Fibroblast of gingiva (primary cell): Measurements from ENCODE around the gene STAG1.
"Not testable (repeated sequence)": the region's sequence is repeated elsewhere in the genome, so short reads cannot be mapped to it uniquely, and the experiment has no call there.

Experiments used
- DNase-seq: peaks from one replicate; pipeline ENCODE4 v3.0.0-alpha.2; 2011; ENCODE audit warnings: low read depth

STAG1 gene

DNA sequence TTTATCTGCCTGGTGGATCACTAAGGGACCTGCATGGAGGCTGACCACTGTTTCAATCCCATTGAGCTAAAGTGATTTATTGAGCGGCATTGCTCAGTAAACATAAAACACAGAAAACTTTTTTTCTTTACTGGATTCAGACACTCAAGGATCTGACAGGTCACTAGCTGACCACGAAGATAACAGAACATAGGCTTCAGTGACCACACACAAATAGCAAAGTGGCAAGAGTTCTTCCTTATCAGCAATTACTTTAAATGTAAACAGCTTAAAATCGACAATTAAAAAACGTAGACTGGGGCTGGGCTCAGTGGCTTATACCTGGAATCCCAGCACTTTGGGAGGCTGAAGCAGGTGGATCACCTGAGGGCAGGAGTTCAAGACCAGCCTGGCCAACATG is 48.7 kb downstream of the STAG1 start:
- DNase-seq, result no peak

DNA sequence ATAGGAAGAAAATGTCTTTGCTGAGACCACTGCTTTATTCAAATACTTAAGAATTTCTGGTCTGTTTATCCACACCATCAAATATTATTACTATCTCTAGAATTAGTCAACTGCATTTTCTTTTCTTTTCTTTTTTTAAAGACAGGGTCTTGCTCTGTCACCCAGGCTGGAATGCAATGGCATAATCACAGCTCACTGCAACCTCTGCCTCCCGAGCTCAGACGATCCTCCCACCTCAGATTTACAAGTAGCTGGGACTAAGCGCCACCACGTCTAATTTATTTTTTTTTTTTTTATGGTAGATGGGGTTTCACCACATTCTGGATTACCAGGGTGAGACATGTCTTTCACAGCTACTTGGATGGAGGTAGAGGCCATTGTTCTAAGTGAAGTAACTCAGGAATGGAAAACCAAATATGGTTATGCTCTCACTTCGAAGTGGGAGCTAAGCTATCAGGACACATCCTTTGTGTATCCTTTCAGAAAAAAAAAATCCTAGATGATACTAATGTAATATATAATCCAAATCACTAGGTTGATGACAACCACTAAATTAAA is 52.8 kb downstream of the STAG1 start:
- DNase-seq, result no peak

DNA sequence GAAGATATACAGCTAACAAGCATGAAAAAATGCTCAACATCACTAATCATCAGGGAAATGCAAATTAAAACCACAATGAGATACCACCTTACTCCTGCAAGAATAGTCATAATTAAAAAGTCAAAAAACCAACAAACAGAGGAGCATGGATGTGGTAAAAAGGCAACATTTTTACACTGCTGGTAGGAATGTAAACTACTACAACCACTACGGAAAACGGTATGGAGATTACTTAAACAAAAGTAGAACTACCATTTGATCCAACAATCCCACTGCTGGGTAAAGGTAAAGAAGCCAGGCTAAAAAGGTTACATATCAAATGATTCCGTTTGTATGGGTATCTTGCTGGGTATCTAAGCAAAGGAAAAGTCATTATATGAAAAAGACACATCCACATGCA is 53.8 kb downstream of the STAG1 start:
- DNase-seq, result no peak

DNA sequence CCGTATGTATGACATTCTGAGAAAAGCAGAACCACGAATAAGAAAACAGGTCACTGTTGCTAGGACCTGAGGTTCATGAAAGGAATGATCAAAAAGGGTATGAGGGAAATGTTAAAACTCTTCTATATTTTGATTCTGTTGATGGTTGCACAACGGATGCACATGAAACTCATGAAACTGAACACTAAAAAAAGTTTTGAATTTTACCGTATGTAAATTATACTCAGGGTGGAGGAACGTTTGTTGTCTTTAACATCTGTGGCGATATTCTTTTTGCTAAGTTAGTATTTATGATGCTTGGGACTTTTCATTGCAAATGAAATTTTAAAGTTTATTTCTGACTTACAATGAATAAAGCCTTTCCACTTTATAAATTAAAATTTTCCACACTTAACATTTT is 55.4 kb downstream of the STAG1 start:
- DNase-seq, result no peak

DNA sequence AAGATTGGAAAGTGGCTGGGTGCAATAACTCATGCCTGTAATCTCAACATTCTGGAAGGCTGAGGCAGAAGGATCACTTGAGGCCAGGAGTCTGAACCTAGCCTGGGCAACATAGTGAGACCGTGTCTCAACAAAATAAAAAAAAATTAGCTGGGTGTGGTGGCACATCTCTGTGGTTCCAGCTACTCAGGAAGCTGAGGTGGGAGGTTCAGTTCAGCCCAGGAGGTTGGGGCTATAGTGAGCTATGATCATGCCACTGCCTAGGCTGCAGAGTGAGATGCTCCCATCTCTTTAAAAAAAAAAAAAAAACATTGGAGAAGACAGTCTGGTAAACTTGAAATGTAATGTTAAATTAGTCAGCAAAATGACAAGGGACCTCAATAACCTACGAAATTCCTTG is 57.9 kb downstream of the STAG1 start:
- DNase-seq, result no peak

DNA sequence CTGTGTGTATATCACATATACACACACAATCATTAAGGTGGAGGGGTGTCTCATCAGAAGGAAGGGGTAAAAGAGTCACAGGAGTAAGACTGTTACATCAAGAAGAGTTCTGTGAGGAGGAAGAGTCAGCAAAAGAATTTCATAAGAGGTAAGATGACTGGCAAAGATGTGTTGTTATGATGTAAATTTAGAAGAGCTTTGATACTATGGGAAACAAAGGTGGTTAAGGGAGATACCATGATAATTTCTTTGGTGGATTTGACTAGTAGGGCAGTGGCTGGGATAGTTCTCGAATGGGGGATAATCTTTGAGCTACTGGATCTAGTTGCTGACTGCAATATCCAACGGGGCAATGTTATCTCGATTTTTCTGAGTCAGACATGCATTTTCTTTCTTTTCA is 61.6 kb downstream of the STAG1 start:
- no peak for DNase-seq

DNA sequence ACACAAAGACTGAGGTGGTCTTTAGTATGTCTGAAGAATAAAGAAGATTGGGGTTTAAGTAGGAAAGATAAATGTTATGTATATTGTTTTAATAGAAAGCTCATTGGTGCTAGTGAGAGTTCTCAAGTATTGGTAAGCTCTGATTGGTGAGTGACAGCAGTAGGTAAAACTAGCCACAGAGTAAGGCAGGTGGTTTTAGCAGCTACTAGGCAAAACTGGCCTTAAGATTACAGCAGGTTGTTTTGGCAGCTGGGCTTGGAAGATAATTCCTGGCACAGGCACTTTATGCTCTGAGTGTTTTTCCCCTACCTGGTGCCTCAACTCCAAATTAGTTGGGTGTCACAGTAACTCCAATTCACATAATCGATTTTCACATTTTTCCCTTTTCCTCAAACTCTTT is 66.3 kb downstream of the STAG1 start:
- DNase-seq, result no peak

DNA sequence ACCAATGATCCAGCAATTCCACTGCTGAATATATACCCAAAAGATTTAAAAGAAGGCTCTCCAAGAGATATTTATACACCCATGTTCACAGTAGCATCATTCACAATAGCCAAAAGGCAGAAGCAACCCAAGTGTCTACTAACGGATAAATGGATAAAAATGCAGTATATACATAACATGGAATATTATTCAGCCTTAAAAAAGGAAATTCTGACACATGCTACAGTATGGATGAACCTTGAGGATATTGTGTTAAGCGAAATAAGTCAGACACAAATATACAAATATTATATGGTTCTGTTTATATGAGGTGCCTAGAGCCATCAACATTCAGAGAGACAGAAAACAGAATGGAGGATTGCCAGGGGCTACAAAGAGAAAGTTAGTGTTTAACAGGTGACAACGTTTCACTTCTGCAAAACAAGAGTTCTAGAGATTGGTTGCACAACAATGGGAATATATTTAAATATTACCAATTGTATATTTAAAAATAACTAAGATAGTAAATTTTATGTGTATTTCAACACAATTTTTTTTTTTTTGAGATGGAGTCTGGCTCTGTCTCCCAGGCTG is 69.4 kb downstream of the STAG1 start:
- no peak for DNase-seq

DNA sequence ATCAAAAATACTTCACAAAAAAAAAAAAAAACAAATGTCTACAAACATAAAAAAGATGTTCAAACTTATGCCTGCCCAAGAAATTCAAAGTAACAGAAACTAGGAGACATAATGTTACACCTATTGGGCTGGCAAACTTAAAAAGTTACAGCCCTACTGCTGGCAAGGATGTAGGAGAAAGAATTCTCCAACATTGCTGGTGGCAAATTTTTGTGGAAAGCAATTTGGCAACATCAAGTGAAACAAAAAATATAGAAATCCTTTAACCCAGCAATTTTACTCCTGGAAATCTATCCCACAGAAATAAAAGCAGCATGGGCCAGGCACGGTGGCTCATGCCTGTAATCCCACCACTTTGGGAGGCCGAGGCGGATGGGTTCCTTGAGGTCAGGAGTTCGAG is 73.2 kb downstream of the STAG1 start:
- peak; percentile 56 for DNase-seq

DNA sequence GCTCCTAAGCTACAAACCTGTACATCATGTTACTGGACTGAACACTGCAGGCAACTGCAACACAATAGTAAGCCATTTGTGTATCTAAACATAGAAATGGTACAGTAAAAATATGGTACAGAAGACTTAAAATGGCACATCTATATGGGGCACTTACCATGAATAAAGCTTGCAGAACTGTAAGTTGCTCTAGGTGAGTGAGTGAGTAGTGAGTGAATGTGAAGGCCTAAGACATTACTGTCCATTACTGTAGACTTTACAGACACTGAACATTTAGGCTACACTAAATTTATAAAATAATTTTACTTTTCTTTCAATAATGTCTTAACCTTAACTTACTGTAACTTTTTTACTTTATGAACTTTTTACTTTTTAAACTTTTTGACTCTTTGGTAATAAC is 76.2 kb downstream of the STAG1 start:
- DNase-seq, result no peak

DNA sequence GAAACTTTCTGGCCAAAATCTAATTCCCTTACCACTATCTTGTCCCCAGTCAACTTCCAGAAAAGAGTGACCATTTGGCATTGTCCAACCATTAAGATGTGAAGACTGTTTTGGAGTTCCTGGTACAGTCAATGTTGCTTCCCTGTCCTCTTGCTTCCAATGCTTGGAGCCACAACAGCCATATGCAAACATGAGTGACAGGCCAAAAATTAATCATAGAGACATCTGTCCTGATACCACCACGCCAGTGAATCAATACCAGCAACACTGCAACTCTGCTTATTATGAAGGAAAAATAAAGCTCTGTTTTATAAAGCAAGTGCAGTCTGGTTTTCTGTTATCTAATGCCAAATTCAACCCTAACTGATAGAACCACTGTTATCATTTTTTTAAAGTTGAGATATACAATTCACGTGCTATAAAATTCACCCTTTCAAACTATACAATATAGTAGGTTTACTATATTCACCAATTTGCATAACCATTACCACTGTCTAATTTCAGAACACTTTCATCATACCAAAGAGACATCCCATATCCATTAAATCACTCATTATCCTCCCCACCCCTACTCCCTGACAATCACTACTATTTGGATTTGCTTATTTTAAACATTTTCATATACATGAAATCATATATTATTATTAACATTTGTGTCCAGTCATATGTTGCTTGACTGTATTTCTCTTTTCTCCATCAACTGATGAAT is 76.9 kb downstream of the STAG1 start:
- no peak for DNase-seq

DNA sequence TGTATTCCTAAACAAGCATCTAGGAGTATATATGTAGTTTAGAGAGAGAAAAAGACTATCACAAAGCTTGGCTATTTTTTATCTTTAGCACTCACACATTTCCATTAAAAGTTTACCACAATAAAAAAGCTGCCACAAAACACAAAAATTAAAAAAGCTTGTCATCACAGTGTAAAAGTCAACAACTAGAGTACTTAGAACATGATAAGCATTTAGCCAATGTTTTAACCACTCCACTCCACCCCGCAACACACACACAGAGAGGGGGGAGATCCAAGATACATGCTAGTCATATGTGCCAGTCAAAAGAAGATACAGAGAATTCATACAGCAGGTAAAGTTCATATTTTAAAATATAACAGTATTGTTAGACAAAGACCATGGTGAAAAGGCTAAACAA is 79.7 kb downstream of the STAG1 start:
- no peak for DNase-seq

DNA sequence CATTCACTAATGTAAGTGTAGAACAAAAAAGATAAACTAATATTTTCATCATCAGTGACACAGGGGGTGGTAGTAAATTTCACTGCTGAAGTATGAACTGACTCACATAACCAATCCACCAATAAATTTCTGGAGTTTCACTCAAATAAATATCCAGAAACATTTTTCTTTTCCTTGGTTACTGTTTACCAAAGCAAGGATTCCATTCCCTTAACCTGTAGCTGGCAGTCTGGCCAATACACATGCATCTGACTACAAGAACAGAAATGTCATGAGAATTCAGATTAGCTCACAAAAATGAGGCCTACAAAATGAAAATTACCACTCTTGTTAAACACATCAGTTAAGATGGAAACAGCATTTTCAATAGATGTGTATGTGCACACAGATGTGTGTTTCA is 80.3 kb downstream of the STAG1 start:
- peak; percentile 24 for DNase-seq

DNA sequence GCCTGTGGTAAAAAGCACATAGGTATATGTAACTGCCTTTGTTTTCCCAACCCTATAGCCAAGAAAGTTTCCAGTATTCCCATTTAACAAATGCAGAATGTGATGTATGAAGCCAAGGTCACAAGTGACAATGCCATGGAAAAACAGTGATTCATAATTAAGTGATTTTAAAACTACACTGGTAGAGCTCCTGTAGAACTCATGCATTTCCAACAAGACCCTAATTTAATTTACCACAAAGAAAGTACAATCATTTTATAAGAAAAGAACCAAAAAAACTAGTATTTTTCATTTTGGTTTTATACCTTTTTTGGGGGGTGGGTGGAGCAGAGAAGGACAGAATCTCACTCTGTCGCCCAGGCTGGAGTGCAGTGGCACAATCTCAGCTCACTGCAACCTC is 82.0 kb downstream of the STAG1 start:
- no peak for DNase-seq

DNA sequence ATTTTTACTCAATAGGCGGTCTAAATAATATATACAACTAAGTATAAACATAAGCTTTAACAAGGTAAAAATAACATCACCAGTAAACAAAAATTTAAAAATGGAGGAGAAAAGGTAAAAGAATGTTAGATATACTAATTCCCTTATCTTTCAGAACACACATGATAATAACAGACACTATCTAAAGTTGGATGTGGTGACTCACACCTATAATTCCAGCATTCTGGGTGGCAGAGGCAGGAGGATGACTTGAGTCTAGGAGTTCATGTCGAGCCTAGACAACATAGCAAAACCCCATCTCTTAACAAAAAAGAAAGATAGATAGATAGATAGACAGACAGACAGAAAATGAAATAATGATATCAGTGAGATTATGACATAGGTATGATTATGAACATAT is 85.1 kb downstream of the STAG1 start:
- no peak for DNase-seq

DNA sequence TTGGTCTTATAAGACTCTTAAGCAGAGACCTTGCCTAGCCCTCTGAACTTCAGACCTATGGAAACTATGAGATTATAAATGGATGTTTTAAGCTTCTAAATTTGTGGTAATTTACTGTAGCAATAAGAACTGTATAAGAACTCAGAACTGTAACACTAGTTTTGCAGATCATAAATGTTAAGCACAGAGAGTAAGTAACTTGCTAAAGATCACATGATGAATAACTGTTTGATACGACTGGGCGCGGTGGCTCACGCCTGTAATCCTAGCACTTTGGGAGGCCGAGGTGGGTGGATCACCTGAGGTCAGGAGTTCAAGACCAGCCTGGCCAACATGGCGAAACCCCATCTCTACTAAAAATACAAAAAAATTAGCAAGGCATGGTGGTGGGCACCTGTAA is 85.9 kb downstream of the STAG1 start:
- DNase-seq, result not testable (repeated sequence)

DNA sequence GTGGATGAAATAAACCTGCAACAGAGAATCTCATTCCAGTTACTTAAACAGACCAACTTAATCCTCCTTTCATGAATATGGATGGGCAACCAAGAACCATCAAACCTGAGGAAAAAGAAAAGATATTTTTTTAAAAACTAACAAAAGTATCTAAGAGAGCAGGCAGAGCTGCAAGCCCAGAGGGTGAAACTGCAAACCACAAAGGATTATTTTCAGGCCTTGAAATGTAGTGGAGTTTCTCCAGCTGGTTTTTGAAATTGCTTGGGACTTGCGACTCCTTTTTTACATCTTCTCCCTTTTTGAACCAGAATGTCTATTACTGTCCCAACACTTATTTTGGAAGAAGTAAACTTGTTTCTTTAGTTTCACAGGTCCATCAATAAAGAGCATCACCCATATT is 87.4 kb downstream of the STAG1 start:
- no peak for DNase-seq

DNA sequence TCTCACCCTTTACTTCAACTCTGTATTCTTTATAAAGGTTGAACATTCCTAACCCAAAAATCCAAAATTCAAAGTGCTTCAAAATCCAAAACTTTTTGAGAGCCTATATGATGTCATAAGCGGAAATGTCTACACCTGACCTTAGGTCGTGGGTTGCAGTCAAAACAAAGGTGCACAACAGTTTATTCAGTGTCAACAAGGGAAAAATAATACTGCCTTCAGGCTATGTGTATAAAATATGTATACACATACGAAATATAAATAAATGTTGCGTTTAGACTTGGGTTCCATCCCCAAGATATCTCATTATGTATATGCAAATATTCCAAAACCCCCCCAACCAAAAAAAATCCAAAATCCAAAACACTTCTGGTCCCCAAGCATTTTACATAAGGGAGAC is 90.9 kb downstream of the STAG1 start:
- no peak for DNase-seq

DNA sequence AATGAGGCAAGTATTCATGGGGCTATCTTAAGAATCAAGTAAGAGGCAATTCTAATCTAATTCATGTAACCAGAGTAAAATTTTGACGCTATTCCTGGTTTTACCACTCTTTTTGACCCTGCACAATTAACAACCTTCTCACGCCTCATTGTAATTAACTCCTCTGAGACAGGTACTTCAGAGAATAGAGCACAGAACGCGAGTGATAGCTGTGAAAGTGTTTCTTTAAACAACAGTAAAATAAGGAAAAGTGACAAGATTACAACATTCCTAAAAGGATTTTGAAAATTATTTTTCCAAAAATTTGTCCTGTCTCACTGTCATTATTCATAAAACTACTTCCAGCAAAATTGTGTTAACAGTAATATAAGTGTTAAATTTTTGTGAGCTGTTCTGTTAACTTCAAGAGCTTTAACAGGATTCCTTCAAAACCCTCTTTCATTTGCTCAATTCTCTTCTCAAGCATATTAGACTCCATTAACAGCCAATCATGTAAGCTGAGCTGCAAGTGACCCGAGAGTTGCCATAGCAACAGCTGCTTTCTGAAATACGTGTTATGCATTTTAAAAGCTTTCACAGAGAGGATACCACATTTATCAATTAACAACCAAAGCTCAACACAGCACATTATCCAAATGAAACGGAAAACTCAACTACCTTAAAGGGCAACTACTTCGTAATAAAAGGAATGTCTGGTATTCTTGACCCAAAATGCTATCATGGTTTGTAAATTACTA is 93.1 kb downstream of the STAG1 start:
- peak; percentile 85 for DNase-seq

DNA sequence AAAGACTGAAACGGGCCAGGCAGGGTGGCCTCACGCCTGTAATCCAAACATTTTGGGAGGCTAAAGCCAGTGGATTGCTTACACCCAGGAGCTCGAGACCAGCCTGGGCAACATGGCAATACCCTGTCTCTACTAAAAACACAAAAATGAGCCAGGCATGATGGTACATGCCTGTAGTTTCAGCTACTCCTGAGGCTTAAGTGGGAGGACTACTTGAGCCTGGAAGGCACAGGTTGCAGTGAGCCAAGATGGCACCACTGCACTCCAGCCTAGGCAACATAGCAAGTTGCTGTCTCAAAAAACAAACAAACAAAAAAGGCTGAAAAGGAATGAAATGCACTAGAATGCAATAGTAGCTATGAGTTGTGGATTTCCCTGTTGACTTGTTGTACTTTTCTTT is 94.7 kb downstream of the STAG1 start:
- no peak for DNase-seq

DNA sequence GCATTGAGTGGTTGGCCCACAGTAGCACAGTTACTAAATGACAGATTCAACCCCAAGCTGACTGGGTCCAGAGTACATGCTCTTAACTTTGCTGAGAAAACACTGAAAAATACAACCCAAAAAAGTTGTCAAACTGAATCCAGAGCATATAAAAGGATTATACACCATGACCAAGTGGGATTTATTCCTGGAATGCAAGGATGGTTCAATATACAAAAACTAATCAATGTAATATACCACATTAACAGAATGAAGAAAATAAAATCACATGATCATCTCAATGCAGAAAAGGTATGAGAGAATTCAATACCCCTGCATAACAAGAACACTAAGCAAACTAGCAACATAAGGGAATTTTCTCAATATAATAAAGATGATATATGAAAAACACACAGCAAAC is 98.5 kb downstream of the STAG1 start:
- no peak for DNase-seq

DNA sequence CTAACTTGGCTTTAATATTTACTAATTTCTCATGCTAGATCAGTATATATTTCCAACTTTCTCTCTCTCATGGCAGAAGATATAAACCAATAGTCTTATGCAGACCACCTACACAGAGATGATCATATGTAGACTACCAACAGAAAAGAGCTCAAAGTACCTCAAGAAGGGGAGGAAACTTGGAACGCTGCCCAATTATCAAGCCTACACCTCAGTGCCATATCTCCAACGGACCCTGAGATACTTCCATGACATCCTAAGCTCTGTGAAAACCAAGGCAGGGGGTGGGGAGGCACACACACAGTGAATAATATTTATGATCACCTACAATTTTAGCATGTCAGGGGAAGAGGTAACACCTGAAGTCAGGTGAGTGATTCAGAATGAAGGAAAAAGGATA is 100.6 kb downstream of the STAG1 start:
- DNase-seq, result no peak

DNA sequence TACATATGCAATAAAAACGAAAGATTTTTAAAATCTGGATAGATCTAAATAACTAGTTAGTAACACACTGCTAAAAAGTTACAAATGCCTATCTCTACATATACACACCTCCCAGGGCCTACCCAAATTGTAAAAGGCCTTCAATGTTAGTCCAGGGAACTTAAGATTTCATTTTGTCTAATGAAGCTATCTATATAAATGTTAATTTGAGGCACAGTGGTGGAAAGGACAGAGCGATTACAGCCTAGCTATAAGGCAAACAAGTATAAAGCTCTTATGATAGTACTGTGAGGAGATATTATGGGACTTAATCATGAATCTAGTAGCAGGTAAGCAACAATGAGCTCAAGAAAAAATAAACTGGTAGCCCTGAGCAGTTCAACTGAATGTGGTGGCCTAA is 101.7 kb downstream of the STAG1 start:
- no peak for DNase-seq
